Measurements from ENCODE around the gene RMRP.

Gene RMRP

GRCh38 chr9:35690614-35691333 is 33.0 kb upstream of the RMRP start:
- peak; percentile 52 for DNase-seq
- H3K27me3 Mint-ChIP-seq, result no peaks in the 10 kb centered on the region

DNA sequence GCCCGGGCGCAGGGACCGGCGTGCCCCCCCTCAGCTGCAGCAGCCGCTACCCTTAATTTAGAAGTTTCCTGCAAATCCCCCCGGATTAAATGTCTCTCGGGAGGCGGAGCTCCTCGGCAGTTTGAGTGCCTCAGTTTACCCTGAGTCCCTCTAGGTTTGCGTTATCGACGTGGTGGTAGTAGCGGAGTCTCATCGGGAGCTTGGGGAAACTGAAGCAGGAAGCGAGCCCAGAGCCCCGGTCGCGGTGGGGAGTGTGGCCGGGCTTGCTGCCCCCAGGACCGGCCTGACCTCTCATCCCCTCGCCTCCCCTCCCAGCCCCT is 32.4 kb upstream of the RMRP start:
- ATAC-seq (no peak), DNase-seq (no peak)
- Mint-ChIP-seq H3K36me3 (ENCODE audit: low read depth) (no peaks in the 10 kb centered on the region), H3K27me3 (no peaks in the 10 kb centered on the region), H3K27ac (no peak overlapping the region), H3K4me1 (peaks cover 20% of the 10 kb centered on the region), H3K4me3 (peak overlapping the region; percentile 74), H3K9me3 (no peaks in the 10 kb centered on the region)

More at GRCh38 chr9:35690614-35691333, 33.0 kb upstream of the RMRP start:
- Mint-ChIP-seq H3K27ac (peak overlapping the region; percentile 44), H3K4me1 (peaks cover 20% of the 10 kb centered on the region), H3K4me3 (peak overlapping the region; percentile 74), H3K9me3 (no peaks in the 10 kb centered on the region), H3K36me3 (ENCODE audit: low read depth) (no peaks in the 10 kb centered on the region)
- peak; percentile 8 for ATAC-seq

GRCh38 chr9:35689542-35690293 is 31.9 kb upstream of the RMRP start, which contains the start of gene TPM2:
TSS of gene TPM2 (minus strand) at chr9:35689925. CDS start at chr9:35689817, 108 bp downstream.
- H3K36me3 Mint-ChIP-seq (ENCODE audit: low read depth), result no peaks in the 10 kb centered on the region
- no peaks in the 10 kb centered on the region for H3K9me3 Mint-ChIP-seq
- DNase-seq (no peak), ATAC-seq (no peak)
- peak within 1 kb of the TSS; percentile 74 for H3K4me3 Mint-ChIP-seq
- no peaks in the 10 kb centered on the region for H3K27me3 Mint-ChIP-seq
- peaks cover 20% of the 10 kb centered on the region for H3K4me1 Mint-ChIP-seq
- peak within 1 kb of the TSS; percentile 44 for H3K27ac Mint-ChIP-seq

GRCh38 chr9:35688558-35689541 is 31.0 kb upstream of the RMRP start:
- Mint-ChIP-seq H3K27me3 (no peaks in the 10 kb centered on the region), H3K4me3 (peak overlapping the region; percentile 54), H3K4me1 (peaks cover 20% of the 10 kb centered on the region), H3K36me3 (ENCODE audit: low read depth) (no peaks in the 10 kb centered on the region), H3K27ac (no peak overlapping the region), H3K9me3 (no peaks in the 10 kb centered on the region)
- no peak for DNase-seq
- ATAC-seq, result peak; percentile 89

DNA sequence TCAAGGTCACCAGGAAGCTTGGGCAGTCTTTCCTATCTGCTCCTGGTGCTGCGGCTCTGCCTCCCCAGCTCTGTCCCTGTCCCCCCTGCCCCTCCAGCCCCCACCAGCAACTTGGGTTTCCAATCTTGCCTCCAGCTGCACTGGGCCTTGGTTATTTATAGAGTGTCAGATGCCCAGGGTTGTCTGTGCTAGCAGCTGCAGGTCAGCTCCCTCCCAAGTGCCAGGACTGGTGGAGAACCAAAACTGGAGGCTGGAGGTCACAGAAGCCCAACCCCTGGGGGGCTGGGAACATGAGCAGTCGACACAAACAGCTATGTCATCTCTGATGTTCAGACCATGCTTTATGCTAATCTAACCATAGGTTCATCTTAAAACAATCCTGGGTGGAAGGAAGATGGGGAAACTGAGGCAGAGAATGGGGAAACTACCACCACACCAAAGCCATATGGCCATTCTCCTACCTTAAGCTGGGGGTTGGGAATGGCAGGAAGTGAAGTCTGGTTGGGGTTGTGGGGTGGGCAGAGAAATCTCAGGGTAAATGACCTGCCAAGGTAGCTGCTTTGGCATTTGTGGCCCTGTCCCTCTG is 30.2 kb upstream of the RMRP start:
- no peaks in the 10 kb centered on the region for H3K27me3 Mint-ChIP-seq
- H3K4me1 Mint-ChIP-seq, result peaks cover 20% of the 10 kb centered on the region
- H3K27ac Mint-ChIP-seq, result no peak overlapping the region
- H3K4me3 Mint-ChIP-seq, result no peak overlapping the region
- no peaks in the 10 kb centered on the region for H3K9me3 Mint-ChIP-seq
- DNase-seq, result no peak
- no peak for ATAC-seq
- no peaks in the 10 kb centered on the region for H3K36me3 Mint-ChIP-seq (ENCODE audit: low read depth)

- H3K4me3 Mint-ChIP-seq, result no peak overlapping the region
- H3K27ac Mint-ChIP-seq, result no peak overlapping the region
- H3K4me1 Mint-ChIP-seq, result peaks cover 20% of the 10 kb centered on the region
- DNase-seq, result no peak
- no peaks in the 10 kb centered on the region for H3K27me3 Mint-ChIP-seq
- no peak for ATAC-seq
- H3K9me3 Mint-ChIP-seq, result no peaks in the 10 kb centered on the region
- H3K36me3 Mint-ChIP-seq (ENCODE audit: low read depth), result no peaks in the 10 kb centered on the region
Measured at GRCh38 chr9:35687306-35687705, 29.5 kb upstream of the RMRP start.

- H3K36me3 Mint-ChIP-seq (ENCODE audit: low read depth), result no peaks in the 10 kb centered on the region
- ATAC-seq (no peak), DNase-seq (no peak)
- no peaks in the 10 kb centered on the region for H3K9me3 Mint-ChIP-seq
- H3K4me1 Mint-ChIP-seq, result peaks cover 20% of the 10 kb centered on the region
- no peak overlapping the region for H3K27ac Mint-ChIP-seq
- H3K27me3 Mint-ChIP-seq, result no peaks in the 10 kb centered on the region
- H3K4me3 Mint-ChIP-seq, result no peak overlapping the region
Measured at GRCh38 chr9:35686222-35687203, 28.7 kb upstream of the RMRP start.

GRCh38 chr9:35685506-35685905 is 27.7 kb upstream of the RMRP start:
- no peaks in the 10 kb centered on the region for H3K36me3 Mint-ChIP-seq (ENCODE audit: low read depth)
- ATAC-seq (no peak), DNase-seq (no peak)

GRCh38 chr9:35684921-35685320 is 27.1 kb upstream of the RMRP start:
- H3K9me3 Mint-ChIP-seq, result no peaks in the 10 kb centered on the region
- DNase-seq, result no peak
- no peak overlapping the region for H3K27ac Mint-ChIP-seq
- no peaks in the 10 kb centered on the region for H3K27me3 Mint-ChIP-seq
- H3K4me3 Mint-ChIP-seq, result no peak overlapping the region
- no peak for ATAC-seq
- H3K36me3 Mint-ChIP-seq (ENCODE audit: low read depth), result no peaks in the 10 kb centered on the region
- H3K4me1 Mint-ChIP-seq, result peaks cover 18% of the 10 kb centered on the region

More at GRCh38 chr9:35685506-35685905, 27.7 kb upstream of the RMRP start:
- Mint-ChIP-seq H3K4me1 (peaks cover 18% of the 10 kb centered on the region), H3K27me3 (no peaks in the 10 kb centered on the region), H3K4me3 (no peak overlapping the region), H3K9me3 (no peaks in the 10 kb centered on the region), H3K27ac (no peak overlapping the region)

- no peak for ATAC-seq
- peaks cover 8% of the 10 kb centered on the region for H3K4me1 Mint-ChIP-seq
- no peak for DNase-seq
- no peak overlapping the region for H3K4me3 Mint-ChIP-seq
- no peaks in the 10 kb centered on the region for H3K36me3 Mint-ChIP-seq (ENCODE audit: low read depth)
- H3K27me3 Mint-ChIP-seq, result no peaks in the 10 kb centered on the region
- no peaks in the 10 kb centered on the region for H3K9me3 Mint-ChIP-seq
- no peak overlapping the region for H3K27ac Mint-ChIP-seq
Measured at GRCh38 chr9:35683323-35683722, 25.5 kb upstream of the RMRP start.

GRCh38 chr9:35682520-35683315 is 24.9 kb upstream of the RMRP start:
- Mint-ChIP-seq H3K27ac (no peak overlapping the region), H3K4me1 (peaks cover 4% of the 10 kb centered on the region), H3K27me3 (no peaks in the 10 kb centered on the region), H3K36me3 (ENCODE audit: low read depth) (no peaks in the 10 kb centered on the region), H3K9me3 (no peaks in the 10 kb centered on the region), H3K4me3 (no peak overlapping the region)
- no peak for DNase-seq
- ATAC-seq, result no peak

GRCh38 chr9:35682051-35682450 is 24.2 kb upstream of the RMRP start:
- no peaks in the 10 kb centered on the region for H3K4me1 Mint-ChIP-seq
- ATAC-seq (no peak), DNase-seq (no peak)
- no peaks in the 10 kb centered on the region for H3K9me3 Mint-ChIP-seq
- H3K36me3 Mint-ChIP-seq (ENCODE audit: low read depth), result no peaks in the 10 kb centered on the region
- H3K27ac Mint-ChIP-seq, result no peak overlapping the region
- H3K27me3 Mint-ChIP-seq, result no peaks in the 10 kb centered on the region
- no peak overlapping the region for H3K4me3 Mint-ChIP-seq
